Endometrial microvascular endothelial cells (primary cell): Measurements from ENCODE around the gene PRDM10. TPM values are rescaled to one million over a fixed set of nuclear protein-coding genes. Genes with fewer than 3 reads are reported as not detected.
"Not testable (repeated sequence)": the region's sequence is repeated elsewhere in the genome, so short reads cannot be mapped to it uniquely, and the experiment has no call there.

Experiments
- in situ Hi-C: cut with HindIII; loops from 2 replicates; pipeline ENCODE4 v1.10.0; 2017; ENCODE audit warnings: low sequenced_read_pairs, low pct_unique_long_range_greater_than_20kb; ENCODE audit errors: inconsistent ontology term
- total RNA-seq: library from RNA; depleted of rRNA; stranded (reverse); fragments of >200 nt; gene quantifications from one replicate; pipeline ENCODE4 v1.2.3, GENCODE V29; 2015; ENCODE audit errors: inconsistent ontology term

Gene PRDM10
- total RNA-seq, 1 donor from 2014 or later = 7.7 TPM

DNA sequence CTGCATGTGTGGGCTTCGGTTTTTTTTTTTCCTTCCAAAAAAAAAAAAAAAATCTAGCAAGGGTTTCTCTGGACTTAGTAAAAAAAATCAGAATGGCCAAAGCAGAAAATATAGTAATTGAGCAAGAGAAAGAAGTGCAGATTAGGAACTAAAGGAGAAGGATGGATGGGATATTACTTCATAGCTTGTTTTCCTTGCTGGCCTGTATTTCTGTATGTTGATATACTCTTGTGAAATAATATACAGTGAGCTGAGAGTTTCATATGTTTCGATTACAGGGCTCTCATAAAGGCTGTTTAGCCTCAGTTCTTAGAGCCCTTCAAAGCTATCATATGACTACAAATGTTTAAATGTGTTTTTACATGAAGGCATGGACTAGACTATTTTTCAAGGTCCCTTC lies 72.9 kb downstream of the PRDM10 start:
- in situ Hi-C loops = no loop called here

DNA sequence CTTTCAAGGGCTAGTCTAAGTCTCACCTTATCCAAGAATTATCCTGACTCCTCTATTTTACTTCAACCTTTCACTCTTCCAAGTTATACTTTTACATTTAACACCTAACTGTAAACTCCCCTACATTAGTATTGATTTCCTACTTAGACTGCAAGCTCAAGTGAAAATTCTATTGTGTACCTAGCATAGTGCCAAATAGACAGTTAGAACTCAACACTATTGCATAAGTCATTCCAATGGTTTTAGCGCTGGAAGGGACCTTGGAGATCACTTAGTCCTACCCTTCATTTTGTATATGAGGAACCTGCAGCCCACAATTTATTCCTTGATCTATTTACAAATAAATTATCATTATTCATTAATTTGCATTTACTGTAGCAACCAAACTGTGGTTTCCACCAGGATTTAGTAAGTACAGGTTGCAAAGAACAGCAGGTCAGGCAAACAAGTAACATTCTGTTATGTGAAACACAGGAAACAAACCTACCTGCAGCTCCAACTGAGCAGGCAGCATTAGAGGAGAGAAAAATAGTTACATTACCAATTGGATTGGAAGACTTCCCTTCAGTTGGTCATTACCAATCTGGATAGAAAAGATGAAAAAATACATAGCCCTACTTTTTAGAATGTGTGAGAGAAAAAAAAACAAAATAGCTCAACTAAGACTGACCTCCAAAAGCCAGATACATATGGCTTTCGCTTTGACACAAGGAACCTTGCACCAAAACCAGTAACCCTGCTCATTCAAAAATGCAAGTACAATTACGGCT lies 73.5 kb downstream of the PRDM10 start:
- in situ Hi-C loops = no loop called here

GRCh38 chr11:129922674-129923073 lies 80.0 kb downstream of the PRDM10 start:
- in situ Hi-C loops = no loop called here

DNA sequence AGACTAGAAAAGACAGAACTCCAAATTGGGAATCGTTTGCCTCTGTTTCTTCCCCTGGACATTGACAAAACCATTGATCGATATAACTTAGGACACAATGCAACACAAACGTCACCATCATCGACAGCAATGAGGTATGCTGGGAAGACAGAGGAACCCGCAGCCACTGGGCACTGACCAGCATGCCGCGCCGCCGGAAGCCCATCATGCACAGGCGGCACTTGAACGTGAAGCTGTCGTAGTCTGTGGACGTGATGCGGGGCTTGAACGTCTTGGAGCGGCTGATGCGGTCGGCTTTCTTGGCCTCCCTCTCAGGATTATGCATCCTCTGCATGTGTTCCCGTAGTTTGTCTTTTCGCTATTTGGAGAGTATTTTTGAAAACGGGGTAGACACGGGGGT lies 84.3 kb downstream of the PRDM10 start:
- in situ Hi-C loops = no loop called here

DNA sequence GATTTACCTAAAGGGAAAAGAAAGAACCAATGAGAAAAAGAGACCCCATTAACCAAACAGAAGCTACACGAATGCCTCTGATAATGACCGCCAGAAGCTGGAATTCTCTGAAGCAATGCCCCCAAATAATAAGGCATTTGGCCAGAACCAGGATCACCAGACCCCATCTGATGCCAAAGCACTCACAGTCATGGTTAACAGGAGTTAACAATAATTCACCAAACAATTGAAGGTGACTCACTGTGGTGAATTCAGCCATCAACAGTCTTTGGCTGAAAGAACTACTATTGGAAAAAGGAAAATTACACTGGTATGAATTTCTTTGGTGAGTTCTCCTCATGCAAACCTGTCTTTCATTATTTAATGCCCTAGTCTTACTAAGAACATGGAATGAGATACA lies 85.4 kb downstream of the PRDM10 start:
- in situ Hi-C loops = no loop called here

- in situ Hi-C loops = no loop called here
Observed at GRCh38 chr11:129911298-129911697, 91.3 kb downstream of the PRDM10 start.

- in situ Hi-C loops = no loop called here
Observed at GRCh38 chr11:129910360-129910759, 92.3 kb downstream of the PRDM10 start.

GRCh38 chr11:129905402-129905801 lies 97.2 kb downstream of the PRDM10 start:
- in situ Hi-C loops = no loop called here

DNA sequence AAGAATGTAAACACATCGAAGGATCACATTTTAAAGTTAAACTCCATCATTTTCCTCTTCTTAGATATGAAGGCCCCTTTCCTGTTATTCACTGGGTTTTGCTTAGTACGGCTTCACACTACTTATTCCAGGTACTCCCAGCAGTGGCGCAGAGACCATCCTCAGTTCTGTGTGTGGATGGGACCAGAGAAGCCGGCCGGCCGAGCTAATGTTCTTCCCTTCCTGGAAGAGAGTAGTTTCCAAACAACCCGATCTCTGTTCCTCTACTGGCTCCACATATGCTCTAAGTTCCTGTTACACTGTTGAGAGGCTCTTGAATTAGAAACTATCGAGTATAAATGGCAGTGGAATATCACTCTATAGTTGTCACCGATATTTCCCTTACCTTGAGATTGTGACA lies 106.6 kb downstream of the PRDM10 start:
- in situ Hi-C loops = no loop called here

- in situ Hi-C loops = no loop called here
Observed at GRCh38 chr11:129895126-129896041, 107.3 kb downstream of the PRDM10 start, which contains the start of gene NFRKB. Gene NFRKB (minus strand): TSS chr11:129895578. CDS start chr11:129892849, 2,729 bp downstream.

DNA sequence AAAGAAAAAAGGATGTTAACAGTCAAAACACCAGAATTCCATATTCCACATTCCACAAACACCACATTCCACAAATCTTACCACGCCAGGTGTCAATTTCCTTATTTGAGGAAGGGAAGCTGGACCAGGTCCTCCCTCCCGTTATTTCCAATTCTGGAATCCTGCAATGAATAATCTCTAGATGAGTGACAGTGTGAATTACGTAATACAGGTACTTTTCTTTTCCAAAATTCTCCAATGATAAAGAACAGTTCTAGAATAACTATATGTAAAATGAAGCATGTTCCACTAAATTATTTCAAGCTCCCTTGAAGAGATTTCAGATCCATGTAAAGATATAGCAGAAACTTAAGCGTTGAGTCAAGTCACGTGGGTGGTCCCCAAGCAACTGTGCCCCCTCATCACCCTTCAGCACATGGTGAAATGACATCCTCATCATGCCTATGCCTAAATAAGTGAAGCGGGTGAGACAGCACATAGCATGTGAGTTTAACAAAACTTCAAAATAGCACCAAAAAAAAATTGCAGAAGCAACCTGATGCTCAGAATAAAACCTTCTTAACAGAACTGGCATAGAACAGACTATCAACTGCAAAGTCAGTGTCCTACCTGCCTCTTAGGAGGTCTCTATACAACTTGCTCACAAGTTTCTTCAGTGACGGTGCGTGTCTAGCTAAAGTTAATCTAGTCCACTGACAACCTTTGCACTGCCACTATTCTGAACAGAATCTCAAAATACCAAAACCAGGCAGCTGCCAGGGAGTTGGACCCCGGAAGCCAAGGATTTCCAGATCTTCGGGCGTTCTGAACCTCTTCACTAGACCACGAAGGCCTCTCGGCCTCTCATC lies 108.1 kb downstream of the PRDM10 start:
- in situ Hi-C loops = no loop called here

DNA sequence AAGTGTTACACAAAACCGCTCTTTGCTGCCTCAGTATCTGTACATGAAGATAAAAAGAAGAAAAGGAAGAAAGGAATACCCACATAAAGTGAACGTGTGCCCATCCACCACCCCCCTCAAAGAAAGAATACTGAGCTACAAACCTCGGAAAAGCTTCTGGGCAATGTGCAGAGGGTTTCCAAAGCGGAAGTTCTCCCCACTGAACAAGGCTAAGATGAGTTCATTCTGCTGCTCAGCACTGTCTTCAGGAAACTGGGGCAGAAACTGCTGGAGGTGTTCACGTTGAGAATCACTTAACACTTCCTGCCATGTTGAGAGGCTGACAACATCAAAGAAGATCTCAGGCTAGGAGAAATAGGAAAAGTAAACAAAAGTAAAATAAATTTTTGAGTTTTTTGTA lies 114.2 kb downstream of the PRDM10 start:
- in situ Hi-C loops = no loop called here

GRCh38 chr11:129885381-129885780 lies 117.3 kb downstream of the PRDM10 start:
- in situ Hi-C loops = no loop called here

DNA sequence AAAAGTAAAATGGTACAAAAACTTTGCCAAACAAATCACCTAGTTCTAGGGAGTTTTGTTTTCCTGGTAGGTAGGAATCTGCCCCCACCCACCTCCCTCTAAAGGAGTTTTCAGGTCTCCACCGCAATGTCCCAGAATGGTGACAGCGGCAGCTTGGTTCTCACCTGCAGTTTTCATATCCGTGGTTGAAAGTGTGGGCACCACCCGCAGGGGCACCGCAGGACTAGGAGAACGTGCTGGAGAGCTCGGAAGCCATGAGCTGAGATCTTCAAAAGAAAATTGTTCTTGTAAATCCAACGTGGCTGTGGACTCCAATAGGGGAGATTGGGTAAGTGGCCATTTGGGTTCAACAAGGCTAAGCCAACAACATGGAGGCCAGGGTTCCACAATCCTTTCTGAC lies 118.1 kb downstream of the PRDM10 start:
- in situ Hi-C loops = no loop called here

DNA sequence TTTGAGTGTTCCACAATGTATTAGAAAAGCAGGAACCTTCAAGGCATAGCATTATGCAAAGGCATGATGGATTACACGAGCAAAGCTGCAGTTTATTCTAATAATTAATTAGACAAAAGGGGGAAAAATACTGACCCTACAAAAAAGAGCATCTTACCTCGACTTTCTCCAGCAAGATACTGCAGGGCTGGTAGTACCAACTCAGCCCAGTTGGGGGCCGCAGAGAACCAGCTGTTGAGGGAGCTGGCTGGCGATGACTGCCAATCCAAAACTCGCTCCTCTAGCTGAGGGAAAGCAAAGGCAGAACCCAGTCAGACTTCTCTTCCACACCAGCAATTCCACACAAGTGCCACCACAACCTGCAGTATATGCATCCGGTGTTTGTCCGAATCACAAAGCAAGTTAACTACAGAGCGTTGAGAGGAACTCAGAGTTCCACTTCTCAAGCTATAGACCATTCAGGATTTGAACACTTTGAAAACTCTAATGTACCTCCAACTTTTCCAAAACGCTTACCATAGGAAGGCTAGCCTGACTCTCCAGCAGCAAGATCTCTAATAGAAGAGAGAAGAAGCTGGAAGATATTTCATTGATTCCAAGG lies 121.0 kb downstream of the PRDM10 start:
- in situ Hi-C loops = no loop called here

DNA sequence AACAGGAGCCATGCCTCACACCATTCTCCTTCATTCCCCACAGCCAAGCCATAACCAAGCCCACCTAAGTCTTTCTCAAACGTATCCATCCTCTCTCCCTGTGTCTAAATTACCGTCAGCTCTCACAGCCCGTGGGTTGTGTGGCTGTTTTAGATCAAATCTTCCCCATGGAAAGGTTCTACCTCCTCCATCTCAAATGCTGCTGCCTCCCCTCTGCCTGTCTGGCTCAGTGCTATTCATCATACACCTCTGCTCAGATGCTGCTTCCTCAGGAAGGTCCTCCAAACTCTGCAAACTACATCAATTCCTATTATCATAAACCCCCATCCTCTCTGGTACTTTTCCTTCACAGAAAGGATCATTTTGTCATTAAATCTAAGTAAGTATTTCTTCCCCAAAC lies 122.3 kb downstream of the PRDM10 start:
- in situ Hi-C loops = no loop called here

GRCh38 chr11:129871914-129872313 lies 130.7 kb downstream of the PRDM10 start:
- in situ Hi-C loops = no loop called here

GRCh38 chr11:129868626-129869025 lies 134.0 kb downstream of the PRDM10 start:
- in situ Hi-C loops = not testable (repeated sequence)

DNA sequence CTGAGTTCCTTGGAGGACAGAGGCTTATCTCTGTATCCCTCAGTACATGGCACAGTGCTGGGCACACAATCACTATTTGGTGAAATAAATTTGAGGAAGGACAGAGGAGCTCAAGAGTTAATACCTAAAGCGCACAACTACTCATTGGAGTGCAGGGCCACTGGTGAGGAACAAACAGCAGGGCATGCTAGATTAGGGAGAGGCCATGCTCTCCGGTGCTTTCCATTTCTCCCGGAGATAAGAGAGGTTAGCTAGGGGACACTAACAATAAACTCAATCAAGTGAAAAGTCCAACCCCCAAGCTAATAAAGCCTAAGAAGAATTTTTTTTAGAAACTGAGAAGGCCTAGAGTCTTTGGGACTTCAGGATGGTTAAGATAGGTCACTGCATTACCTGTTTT lies 136.3 kb downstream of the PRDM10 start:
- in situ Hi-C loops = no loop called here
